DMS114 treated with DMSO at 0.1 percent for 48 hours (cell line): ENCODE data around the gene USH1G.

Experiments used
- DNase-seq: peaks from one replicate; lab custom pipeline; 2025; ENCODE audit not compliant: unreplicated experiment; lab: John Stamatoyannopoulos, UW

Gene USH1G

DNA sequence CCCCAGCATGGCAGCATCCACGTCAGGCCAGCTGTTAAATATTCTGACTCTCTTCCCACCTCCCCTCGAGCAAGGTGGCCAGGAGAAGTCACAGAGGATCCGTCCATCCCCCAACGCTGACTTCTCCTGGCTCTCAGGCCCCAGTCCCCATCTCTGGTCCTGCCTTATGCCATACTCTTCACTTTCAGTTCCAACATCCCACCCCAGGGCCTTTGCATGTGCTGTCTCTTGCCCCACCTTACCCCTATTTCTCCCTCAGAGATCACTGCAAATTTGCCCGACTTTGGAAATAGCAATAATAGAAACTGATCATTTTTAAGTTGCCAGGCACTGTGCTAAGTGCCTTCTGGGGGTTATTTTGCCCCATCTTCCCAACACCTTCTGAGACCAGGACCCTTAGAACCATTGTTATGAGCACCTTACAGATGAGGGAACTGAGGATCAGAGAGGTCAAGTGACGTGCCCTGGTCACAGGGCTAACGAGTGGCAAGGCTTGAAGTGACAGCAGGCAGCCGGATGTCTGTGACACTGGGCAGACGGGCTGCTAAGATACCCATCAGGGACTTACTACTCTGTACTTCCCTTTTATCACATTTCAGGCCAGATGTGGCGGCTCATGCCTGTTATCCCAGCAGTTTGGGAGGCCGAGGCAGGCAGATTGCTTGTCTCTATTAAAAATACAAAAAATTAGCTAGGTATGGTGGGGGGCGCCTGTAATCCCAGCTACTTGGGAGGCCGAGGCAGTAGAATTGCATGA, 31.8 kb upstream of the USH1G start:
- no peak for DNase-seq

DNA sequence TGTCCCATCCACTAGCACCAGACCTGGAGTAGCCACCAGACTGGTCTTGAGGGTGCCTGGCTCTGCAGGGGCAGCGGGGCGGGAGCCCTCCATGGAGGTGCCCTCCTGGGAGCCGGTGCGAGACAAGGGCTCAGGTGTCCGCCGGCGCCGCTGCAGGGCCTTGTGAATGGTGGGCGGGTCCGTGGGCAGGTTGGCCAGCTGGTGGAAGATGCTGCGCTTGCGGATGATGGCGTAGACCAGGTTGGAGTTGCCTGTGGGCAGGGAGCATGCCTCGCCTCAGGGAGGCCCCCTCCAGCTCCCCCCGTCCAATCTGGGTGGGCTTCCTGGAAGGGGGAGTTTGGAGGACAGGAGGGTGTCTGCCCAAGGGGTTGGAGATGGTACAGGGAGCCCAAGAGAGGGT, 31.1 kb upstream of the USH1G start:
- DNase-seq, result no peak

DNA sequence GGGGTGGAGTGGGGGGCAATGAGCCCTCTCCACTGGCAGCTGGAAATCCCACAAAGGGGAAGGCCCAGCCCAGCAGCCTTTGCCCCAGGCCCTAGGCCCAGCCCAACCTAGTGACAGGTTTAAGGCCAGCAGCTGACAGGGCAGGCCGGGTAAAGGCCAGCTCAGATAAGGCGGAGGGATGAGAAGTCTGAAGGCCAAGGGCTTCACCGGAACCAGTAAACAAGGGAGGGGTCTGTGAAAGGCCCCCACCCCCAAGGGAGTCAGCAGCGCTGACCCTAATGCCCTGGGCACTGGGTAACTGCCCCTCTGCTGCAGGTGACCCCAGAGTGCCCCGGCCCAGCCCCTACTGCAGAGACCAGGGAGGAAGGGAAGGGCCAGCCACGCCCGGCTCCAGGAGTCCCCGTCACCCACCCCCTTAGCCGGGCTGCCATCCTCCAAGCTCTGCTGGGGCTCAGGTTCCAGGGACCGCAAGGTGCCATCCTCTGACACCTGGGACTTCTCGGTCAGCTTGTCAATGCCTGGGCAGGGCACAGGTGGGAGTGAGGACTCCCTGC, 30.2 kb upstream of the USH1G start:
- DNase-seq, result no peak

DNA sequence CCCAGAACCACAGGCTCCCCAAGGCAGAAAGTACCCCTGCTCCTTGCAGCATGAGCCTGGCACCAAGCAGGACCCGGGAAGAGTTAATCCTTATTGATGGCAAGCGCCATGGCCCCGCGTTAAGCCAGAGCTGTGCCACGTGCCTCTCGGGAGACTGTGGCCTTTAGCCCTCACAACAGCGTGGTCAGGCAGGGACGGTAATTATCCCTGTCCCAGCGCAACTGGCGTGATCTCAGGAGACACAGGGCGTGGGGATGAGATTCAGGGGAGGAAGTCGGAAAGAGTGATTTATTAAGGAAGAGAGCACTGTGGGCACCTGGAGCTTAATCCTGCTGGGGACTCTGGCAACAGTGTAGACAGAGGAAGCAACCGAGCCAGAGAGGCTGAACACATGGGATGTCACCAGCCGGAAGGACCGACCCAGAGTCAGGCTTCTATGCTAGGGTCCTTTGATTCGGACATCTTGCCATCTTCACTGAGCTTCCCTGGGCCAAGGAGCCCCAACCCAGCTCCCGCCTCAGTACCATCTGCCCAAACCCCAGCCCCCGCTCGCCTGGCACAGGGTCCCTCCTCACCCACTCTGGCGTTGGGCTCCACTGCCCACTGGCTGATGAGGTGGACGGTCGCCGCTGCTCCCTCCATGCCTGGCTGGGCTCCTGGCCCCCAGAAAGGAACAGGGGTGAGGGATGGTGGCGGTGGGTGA, 29.5 kb upstream of the USH1G start:
- no peak for DNase-seq

DNA sequence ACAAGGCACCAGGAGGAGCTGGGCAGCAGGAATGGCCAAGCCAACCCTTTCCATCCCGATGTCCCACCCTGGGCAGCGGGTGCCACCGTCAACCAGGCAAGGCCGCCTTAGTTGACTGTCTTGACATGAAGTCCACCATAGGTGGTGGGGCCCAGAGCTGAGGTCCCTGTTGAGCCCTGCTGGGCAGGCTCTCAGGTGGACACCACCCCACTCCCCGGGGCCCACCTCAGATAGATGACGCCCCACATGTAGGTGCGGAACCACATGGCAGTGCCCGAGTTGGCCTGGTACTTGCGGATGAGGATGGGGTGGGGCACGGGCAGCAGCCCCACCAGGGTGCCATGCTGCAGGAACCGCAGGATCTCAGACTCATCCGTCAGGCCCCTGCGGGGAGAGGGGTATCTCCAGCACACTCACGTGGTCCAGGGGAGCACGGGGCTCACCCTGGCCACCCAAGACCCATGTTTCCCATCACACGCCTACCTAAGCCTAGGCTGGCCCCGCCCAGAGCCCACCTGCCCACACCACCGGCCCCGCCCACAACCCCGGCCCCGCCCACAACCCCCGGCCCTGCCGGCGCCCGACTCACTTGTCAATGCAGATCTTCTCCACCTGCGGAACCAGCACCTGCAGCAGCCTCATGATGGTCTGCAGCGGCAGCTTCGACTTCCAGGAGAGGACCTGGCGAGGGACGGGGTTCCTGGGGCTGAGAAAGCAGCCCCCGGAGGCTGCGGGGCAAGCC, 28.8 kb upstream of the USH1G start:
- no peak for DNase-seq

DNA sequence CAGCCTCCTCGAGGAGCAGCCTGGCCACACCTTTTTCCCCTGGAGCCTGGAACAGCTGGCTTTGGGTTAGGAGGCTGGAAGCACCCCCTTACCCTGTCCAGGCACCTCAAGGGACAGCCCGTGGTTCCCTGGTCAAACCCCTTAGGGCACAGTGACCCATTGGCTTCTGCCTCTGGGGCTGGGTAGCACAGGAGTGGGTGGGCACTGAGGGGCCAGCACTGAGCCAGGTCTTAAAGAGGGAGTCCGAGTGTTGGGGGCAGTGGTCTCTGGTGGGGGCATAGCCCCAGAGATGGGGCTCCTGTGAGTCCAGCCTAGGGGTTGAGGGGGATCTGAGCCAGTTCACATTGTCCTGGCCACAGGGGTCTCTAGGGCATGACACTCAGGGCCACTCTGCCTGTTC, 28.0 kb upstream of the USH1G start:
- DNase-seq, result no peak

DNA sequence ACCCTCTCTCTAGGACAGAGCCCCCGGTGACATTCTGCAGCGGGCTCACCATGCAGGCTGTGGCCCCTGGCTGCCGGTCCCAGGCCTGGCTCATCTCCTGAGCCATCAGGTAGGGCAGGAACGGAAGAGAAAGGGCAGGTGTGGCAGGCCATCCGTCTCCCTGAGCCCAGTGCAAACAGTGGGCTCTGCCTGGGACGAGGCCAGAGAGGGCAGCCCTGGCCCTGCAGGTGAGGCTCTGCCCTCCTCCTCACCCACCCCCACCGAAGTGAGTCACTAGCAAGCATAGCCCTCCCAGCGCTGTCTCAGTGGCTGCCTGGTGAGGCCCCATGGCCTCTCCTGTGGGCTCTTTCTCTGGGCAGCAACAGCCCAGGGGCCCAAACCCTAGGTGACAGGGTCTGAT, 27.2 kb upstream of the USH1G start:
- no peak for DNase-seq

DNA sequence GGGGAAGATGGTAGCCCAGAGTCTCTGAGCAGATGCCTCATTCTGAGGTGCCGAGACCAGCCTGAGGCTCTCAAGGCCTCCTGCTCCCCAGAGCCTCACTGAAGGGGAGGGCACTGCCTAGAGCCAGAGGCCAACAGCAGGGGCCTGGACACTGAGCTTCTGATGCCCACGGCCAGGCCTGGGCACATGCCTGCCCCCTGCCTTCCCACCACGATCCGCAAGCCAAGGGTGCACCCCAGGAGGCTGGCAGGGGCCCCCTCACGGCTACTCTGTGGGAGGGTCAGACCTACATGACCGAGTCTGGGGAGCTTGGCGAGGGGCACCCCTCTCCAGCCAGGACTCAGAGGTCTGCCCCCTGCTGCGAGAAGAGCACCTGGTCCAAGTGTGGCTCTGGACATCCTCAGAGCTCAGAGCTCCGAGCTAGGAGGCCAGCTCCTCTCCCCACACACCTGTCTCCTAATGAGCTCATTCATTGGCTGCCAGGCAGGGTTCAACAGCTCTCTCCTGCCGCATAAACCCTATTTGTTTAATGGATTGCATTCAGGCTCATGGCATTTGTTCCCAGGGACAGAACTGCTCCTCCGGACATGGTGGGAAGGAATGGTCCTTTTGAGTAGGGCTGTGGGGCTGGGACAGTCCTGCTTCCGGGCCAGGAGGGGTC, 26.5 kb upstream of the USH1G start:
- no peak for DNase-seq

DNA sequence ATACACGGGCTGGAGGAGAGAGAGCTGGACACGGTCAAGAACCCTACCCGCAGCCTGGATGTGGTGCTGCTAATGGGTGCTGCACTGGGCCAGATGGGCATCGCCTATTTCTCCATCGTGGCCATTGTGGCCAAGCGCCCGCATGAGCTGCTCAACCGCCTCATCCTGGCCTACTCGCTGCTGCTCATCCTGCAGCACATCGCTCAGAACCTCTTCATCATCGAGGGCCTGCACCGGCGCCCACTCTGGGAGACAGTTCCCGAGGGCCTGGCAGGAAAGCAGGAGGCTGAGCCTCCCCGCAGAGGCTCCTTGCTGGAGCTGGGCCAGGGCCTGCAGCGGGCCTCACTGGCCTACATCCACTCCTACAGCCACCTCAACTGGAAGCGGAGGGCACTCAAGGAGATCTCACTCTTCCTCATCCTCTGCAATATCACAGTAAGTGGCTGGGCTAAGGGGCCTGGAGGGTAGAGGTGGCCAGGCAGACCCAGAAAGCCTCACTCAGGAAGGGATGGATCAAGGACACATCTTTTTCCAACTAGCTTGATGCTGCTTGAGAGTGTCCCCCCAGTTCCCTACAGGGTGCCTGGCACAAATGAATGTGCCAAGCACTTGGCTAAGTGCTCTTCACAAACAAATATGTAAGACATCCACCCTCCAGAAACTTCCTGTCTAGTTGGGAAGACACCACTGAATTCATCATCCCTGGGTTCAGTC, 24.1 kb upstream of the USH1G start:
- DNase-seq, result no peak

DNA sequence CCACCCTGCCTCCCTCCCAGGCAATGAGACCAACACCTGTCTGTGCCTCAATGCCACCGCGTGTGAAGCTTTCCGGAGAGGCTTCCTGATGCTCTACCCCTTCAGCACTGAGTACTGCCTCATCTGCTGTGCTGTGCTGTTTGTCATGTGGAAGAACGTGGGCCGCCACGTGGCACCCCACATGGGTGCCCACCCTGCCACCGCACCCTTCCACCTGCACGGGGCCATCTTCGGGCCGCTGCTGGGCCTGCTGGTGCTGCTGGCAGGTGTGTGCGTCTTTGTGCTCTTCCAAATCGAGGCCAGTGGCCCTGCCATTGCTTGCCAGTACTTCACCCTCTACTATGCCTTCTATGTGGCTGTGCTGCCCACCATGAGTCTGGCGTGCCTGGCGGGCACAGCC, 23.6 kb upstream of the USH1G start:
- DNase-seq, result no peak

DNA sequence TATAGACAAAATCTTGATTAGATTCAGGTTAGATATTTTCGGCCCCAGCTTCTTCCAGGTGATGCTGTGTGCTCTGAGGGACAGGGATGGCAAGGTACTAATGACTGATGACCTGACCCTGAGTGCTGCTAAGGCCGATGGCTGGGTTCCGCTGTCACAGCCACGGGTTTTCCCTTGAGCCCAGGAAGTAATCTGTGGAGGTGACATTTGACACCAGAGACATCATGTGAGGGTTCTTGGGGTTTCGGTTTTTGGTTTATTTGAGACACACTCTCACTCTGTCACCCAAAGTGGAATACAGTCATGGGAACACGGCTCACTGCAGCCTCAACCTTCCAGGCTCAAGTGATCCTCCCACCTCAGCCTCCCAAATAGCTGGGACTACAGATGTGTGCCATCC, 22.5 kb upstream of the USH1G start:
- DNase-seq, result no peak

DNA sequence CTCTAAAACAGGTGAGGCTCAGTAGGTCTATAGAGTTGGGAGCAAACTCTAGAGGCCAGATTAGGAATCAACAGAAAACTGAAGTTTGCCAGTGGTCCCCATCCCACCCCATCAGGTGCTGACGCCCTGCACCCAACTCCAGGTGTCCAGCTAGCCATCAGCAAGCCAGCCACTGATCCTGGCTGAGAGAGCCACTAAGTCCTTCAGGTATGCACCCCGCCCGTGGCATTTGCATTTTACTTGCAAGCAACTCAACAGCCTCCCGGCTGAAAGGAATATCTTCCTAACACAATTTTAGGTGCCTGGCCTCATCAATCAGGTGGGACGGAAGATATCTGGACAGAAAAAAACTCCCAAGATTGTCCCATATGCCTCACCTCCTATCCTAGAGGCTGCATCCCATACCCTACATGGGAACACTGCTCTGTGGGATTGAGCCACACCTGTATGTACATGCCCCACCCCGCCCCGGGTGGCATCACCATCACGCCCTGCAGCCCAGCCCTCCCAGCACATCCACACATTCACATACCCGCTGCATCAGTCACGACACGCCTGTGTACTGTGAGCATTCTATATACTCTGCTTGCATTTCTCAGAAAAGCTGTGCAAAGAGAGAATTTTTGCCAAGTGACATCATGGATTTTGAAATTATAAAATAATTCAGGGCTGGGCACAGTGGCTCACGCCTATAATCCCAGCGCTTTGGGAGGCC, 20.9 kb upstream of the USH1G start:
- DNase-seq, result no peak

DNA sequence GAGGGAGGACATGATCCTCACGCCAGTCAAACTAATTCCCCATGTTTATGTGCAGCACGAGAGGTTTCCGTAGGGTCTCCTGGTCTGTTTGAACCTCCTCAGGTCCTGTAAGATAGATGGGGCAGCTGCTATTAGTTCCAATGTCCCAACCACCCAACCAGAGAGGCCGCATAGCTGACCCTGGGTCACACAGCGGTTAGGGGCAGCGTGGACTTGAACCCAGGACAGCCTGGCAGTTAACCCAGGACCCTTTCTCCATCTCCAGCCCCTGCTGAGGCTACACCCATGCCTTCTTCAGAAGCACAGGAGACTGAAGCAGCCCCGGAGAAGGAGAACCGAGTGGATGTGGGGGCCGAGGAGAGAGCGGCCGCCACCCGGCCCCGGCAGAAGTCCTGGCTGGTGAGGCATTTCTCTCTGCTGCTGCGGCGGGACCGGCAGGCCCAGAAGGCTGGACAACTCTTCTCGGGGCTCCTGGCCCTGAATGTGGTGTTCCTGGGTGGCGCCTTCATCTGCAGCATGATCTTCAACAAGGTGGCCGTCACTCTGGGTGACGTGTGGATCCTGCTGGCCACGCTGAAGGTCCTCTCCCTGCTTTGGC, 18.2 kb upstream of the USH1G start:
- DNase-seq, result no peak

DNA sequence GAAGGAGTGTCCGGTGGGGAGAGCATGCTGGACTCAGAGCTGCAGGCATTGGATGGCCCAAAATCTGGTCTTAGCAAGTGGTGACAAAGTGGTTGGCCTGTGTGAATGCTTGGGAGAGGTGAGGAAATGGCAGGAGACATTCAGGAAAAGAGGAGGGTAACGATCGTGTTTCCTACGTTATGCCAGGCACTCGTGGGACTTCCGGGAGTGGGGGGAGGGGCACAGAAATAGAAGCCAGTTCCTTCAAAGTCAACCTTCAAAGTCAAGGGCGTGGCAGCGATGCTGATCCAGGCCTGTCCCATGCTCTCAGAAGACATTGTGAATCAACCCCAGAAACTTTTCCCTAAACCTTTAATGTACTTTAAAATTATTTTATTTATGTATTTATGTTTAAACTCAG, 16.5 kb upstream of the USH1G start:
- DNase-seq, result no peak

DNA sequence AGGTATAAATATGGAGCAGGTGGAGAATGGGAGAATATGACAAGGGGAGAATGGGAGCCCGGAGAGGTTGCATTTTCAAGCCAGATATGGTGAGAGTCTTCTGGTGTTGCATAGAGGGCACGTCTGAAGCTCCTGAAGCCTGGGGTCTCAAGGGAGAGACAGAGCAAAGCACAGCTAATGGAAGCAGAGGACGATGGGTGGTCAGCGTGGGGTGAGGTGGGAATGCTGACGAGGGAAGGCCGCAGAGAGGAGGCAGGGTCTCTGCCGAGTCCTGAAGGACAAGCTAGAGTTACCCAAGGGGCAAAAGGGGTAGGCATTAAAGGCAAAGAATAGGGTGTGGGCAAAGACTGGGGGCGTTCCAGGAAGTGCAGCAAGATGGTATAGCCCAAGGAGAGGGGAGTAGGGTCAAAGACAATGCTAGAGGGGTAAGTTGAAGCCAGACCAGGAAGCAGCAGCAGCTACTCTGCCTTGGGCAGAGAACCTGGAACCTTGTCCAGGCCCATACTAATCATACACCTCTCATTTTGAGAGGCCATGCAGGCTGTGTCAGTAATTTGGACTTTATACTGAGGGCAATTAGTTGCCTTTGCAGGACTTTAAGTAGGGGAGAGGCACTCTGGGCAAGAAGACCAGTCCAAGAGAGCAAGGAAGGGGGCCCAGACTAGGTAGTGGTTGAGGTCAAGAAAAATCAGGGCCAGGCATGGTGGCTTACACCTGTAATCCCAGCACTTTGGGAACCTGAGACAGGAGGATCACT, 15.3 kb upstream of the USH1G start:
- no peak for DNase-seq

DNA sequence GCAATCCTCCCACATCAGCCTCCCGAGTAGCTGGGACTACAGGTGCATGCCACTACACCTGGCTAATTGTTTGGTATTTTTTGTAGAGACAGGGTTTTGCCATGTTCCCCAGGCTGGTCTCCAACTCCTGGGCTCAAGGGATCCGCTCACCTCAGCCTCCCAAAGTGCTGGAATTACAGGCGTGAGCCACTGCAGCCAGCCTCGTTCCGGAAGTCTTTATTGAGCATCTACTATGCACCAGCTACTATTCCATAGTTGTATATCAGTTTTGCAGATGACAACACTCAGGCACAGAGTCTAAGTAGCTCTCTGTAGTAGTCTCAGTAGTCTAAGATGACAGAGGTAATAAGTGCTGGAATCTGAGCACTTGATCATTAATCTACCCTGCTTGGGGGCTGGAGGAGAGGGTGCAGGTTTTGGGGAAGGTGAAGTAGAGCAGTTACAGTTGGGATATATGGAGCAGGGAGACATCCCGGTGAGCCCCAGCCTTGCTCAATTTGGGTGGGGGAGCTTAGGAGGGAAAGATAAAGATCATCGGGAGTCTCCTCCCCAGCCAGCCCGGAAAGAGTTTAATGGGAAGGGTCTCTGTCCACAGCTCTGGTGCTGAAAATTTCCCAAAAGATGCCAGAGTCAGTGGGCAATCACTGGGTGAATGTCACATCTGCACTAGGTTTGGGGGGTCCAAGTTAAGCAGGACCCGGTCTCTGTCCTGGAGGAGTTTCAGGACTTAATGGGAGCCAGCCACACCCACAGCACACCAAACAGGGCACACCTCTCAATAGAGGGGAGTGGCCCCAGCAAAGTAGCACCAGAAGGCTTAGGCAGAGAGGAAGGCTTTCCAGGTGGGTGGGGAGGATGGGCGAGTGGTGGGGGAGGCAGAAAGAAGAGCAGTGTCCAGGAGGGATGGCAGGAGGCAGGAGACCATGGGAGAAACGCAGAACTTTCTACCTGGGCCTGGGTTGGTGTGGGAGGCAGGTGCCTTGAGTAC, 14.3 kb upstream of the USH1G start:
- DNase-seq, result no peak

DNA sequence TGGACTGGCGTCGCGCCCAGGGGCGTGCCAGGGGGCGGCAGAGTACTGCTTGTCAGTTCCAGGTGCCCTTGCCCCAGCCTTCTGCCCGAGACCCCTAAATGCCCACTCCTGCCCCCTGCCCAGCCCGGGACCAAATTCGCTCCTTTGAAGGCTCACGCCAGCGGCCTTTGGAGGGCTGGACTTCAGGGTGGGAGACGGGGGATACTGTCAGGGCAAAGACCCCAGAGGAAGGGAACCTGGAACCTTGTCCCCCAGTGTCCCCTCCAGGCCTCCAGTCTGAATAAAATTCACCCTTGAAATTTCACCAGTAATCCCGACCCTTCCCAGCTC, 13.4 kb upstream of the USH1G start:
- no peak for DNase-seq
